Measurements from ENCODE around the gene SHE.

Gene SHE

GRCh38 chr1:154443274-154444013 is 58.8 kb downstream of the SHE start:
- no peak for DNase-seq

GRCh38 chr1:154442006-154442740 is 60.0 kb downstream of the SHE start:
- no peak for DNase-seq

GRCh38 chr1:154441241-154441888 is 60.8 kb downstream of the SHE start:
- DNase-seq: no peak

GRCh38 chr1:154440036-154440804 is 62.0 kb downstream of the SHE start:
- no peak for DNase-seq

DNA sequence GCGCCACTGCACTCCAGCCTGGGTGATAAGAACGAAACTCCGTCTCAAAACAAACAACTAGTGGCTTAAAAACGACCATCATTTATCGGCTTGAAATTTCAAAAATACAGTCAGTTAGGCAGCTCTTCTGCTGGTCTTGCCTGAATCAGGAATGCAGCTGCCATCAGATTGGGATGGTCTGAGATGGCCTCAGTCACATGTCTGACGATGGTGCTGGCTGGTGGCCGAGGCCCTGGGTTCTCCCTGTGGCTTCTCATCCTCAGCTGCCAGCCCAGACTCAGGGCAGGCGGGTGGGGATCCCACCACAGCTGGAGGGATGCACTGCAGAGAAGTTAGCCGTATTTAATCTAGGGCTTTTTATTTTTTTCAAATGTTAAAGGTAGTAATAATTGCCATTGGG is 65.8 kb downstream of the SHE start:
- no peak for DNase-seq

DNA sequence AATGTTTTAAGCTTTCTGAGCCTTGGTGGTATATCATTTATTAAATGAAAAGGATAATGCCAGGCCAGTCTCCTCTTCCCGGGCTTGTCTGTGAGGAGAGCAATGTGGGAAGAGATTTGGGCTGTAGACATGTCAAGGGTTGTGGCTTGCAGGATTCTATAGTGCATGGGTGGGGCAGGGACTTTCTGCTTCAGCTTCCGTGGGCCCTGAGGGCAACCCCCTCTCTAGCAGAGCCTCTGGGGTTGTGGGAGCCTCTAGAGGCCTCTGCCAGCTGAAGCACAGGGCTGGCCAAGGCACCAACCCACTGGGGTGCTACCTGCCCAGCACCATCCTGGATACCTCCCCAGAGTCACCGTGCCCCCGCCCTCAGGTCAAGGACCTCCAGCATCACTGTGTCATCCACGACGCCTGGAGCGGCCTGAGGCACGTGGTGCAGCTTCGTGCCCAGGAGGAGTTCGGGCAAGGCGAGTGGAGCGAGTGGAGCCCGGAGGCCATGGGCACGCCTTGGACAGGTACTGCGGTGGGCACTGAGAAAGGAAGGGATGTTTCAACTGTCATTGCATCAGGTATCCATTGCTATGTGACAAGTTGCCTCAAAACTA is 66.5 kb downstream of the SHE start:
- no peak for DNase-seq

DNA sequence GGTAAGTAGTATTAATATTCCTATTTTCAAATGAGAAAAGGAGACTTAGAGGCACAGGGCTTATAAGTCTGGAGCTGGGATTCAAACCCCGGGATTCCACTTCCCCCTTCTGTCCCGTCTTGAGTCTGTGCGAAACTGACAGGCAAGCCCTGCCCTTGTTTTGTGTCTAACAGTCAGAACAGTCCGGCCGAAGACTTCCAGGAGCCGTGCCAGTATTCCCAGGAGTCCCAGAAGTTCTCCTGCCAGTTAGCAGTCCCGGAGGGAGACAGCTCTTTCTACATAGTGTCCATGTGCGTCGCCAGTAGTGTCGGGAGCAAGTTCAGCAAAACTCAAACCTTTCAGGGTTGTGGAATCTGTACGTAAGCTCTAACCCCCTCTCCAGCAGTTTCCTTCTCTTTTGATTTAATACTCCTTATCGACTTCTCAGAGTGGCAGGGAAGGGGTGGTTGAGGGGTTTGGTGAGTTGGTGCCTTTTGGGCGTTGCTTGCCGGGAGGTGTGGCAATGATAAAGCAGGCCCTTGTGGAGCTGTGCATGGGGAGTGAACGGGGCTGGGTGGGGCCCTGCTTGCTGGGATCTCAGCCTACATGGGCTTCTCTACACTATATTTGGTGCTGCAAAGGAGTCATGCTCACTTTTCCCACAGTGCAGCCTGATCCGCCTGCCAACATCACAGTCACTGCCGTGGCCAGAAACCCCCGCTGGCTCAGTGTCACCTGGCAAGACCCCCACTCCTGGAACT is 67.7 kb downstream of the SHE start:
- DNase-seq: no peak

DNA sequence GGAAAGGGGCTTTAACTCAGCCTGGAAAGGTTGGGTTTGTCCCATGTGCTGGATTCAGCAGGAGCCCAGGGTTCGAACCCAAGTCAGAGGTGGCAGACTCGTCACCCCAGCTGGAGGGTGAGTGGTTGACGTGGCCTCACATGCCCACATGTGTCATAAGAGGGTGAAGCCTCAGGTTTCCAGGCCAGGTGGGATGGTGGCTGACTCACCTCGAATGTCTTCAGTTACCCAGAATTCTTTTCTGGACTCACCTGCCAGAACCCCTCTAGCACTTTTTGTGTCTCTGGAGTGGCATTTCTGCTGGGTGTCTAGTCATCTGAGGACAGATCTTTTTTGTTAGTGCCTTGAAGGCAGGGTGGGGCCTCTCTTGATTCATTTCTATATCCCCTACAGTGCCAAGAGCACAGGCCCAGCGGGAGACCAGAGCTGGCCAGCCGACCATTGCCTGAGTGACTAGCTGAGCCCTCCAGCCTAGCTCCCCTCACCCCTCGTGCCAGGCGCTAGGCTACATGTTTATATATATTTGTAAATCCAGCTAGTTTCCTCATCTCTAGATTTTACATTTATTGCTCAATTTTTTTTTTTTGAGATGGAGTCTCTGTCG is 68.9 kb downstream of the SHE start:
- no peak for DNase-seq

DNA sequence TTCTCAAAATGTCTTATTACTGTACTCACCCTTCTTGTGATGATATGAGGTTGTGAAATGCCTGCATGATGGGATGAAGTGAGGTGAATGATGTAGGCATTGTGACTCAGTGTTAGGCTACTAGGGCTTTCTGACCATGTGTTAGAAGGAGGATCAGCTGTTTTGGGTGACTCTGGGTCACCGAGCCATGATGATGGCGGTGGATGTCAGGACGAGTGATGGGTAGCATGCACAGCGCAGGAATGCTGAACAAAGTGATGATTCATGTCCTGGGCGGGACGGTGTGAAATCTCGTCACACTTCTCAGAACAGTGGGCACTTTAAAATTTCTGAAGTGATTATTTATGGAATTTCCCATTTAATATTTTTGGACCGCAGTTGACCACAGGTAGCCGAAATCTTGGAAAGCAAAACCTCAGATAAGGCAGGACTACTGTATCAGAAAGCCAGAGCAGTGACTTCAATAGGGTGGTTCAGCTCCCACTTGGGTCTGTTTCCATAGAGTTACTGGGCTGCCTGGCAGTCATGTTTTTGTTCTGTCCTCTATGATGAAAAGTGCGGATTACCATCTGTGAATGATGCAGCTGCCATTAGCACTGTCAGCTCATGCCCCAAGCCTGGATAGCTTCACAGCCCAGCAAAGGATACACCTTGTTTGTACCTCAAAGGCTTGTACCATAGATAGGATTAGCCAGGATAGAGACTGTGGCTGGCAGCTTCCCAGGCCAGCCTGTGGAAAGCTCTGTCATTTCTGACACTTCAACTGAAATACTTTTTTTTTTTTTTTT is 70.4 kb downstream of the SHE start:
- DNase-seq: no peak

GRCh38 chr1:154430903-154431302 is 71.3 kb downstream of the SHE start:
- no peak for DNase-seq

GRCh38 chr1:154429841-154430611 is 72.2 kb downstream of the SHE start:
- DNase-seq: no peak
